ENCODE data around the gene NEDD8. TPM values are rescaled to one million over a fixed set of nuclear protein-coding genes. Genes with fewer than 3 reads are reported as not detected.

Gene NEDD8
- total RNA-seq, 4 donors from 2014 or later: 106 to 156 (median 122) TPM

GRCh38 chr14:24172871-24173281 lies 59.3 kb downstream of the NEDD8 start:
- no peak for TF ChIP-seq CTCF (IDR thresholded peaks at IDR 0.05; ENCODE audit: low read depth)

GRCh38 chr14:24172261-24172860 lies 59.8 kb downstream of the NEDD8 start:
- TF ChIP-seq CTCF (IDR thresholded peaks at IDR 0.05; ENCODE audit: low read depth): no peak

DNA sequence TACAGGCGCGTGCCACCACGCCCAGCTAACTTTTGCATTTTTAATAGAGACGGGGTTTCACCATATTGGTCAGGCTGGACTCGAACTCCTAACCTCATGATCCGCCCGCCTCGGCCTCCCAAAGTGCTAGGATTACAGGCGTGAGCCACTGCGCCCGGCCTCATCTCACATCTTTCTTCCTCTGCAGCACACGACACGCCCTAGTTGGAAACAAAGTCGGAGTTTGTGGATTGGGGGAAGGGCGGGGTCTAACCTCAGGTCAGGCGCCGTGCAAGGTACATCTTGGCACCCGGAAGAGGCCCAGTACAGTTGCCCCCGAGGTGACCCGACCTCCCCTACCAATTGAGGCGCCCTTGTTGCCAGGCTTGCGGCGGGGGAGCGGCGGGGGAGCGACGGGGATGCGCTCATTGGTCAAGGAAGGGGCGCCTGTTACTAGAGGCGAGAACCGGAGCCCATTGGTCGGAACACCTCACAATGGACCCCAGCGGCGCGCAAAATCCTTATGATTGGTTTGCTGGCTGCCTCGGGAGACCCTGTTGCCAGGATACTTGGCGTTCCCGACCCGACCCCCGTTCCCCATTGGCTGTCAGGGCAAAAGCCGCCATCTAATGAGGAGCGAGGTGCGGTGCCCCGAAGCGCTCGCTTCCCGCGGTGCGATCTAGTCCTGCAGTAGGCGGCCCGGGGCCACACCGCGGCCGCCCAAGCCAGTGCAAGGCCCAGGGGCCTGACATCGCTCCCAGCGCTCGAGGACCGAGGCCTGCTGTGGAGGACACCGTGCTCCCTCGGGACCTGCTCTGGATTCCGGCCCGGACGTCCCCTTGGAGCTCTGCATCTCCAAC lies 60.5 kb downstream of the NEDD8 start, which contains the start of gene REC8:
TSS of gene REC8 (plus strand) at position 659 of the 839 bp plus-strand sequence. CDS start 473 bp downstream, outside the sequence.
- no peak for TF ChIP-seq CTCF (IDR thresholded peaks at IDR 0.05; ENCODE audit: low read depth)

DNA sequence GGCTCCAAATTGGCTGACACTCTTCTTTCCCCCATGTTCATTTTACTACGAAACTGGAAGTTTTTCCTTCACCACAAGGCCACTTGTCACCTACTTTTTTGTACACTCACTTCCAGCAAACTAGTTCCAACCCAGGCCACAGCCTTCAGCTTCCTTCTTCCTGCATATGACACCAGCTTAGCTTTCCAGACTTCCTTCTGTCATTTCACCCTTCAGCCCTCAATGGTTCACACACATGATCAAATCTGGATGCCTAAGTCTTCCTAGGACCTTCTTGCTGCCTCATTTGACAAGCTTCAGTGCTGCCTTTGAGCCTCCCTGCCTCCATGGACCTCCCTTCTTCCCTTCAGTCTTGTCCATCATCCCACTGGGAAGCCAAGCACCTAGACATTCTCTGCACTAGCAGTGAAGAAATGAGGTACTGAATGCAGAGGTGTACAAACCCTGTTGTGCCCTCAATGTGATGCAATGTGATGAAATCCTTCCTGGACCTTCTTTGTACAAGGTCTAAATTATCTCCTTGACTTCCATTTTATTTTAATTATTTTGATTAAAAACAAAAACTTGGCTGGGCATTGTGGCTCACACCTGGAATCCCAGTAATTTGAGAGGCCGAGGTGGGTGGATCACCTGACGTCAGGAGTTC lies 64.6 kb downstream of the NEDD8 start:
- TF ChIP-seq CTCF (IDR thresholded peaks at IDR 0.05; ENCODE audit: low read depth): no peak

Small RNAs within 50 kb of the gene (small RNA-seq; reads per million reads assigned to genes)
- gene AL136295.4: not detected
- gene CHMP4A: not detected
- gene IPO4: not detected
- gene MDP1: not detected

Other genes with a start within 250 kb of the NEDD8 start
- gene DHRS4L2, start 243.4 kb downstream of the NEDD8 start, total RNA-seq: 10 to 100 TPM; 13.9 to 26.4 (median 20.9) TPM
- gene CARMIL3, start 180.4 kb downstream of the NEDD8 start, total RNA-seq: under 1 TPM in 3 of 4 donors, not detected in 1; 0.17 to 0.33 (median 0.22) TPM
- not detected for gene CPNE6, start 160.8 kb downstream of the NEDD8 start, total RNA-seq
- 100 to 1,000 TPM in 1 of 4 donors, 10 to 100 TPM in 3; 24.0 to 125 (median 53.1) TPM for gene PCK2, start 138.1 kb downstream of the NEDD8 start, total RNA-seq
- gene DCAF11, start 117.6 kb downstream of the NEDD8 start, total RNA-seq: 10 to 100 TPM; 39.6 to 83.5 (median 53.2) TPM
- 1 to 10 TPM in 3 of 4 donors, not detected in 1; 1.0 to 3.0 (median 1.1) TPM for gene NRL, start 117.4 kb downstream of the NEDD8 start, total RNA-seq
- gene FITM1, start 101.7 kb downstream of the NEDD8 start, total RNA-seq: under 1 TPM in 1 of 4 donors, not detected in 3; 0.68 TPM
- 100 to 1,000 TPM in 2 of 4 donors, 10 to 100 TPM in 2; 89.6 to 110 (median 99.7) TPM for gene PSME1, start 96.2 kb downstream of the NEDD8 start, total RNA-seq
- 10 to 100 TPM in 2 of 4 donors, 1 to 10 TPM in 2; 6.7 to 16.3 (median 11.6) TPM for gene EMC9, start 90.8 kb downstream of the NEDD8 start, total RNA-seq
- gene PSME2, start 85.8 kb downstream of the NEDD8 start, total RNA-seq: 10 to 100 TPM; 34.5 to 42.8 (median 39.5) TPM
- 10 to 100 TPM; 21.7 to 54.8 (median 27.4) TPM for gene RNF31, start 84.9 kb downstream of the NEDD8 start, total RNA-seq
- 10 to 100 TPM; 31.6 to 83.1 (median 55.9) TPM for gene IRF9, start 71.1 kb downstream of the NEDD8 start, total RNA-seq
- gene REC8, start 60.3 kb downstream of the NEDD8 start, total RNA-seq: 10 to 100 TPM in 1 of 4 donors, 1 to 10 TPM in 3; 3.1 to 27.7 (median 5.5) TPM
- gene IPO4, start 43.6 kb downstream of the NEDD8 start, total RNA-seq: 10 to 100 TPM; 12.1 to 60.0 (median 17.3) TPM
- 10 to 100 TPM; 36.7 to 46.6 (median 41.5) TPM for gene TM9SF1, start 36.9 kb downstream of the NEDD8 start, total RNA-seq
- gene TSSK4, start 26.7 kb downstream of the NEDD8 start, total RNA-seq: not detected
- gene CHMP4A, start 18.9 kb downstream of the NEDD8 start, total RNA-seq: 100 to 1,000 TPM in 2 of 4 donors, 10 to 100 TPM in 2; 54.1 to 114 (median 82.3) TPM
- 10 to 100 TPM; 14.3 to 30.3 (median 24.1) TPM for gene MDP1, start 16.3 kb downstream of the NEDD8 start, total RNA-seq
- 10 to 100 TPM; 31.3 to 75.5 (median 54.3) TPM for gene GMPR2, start 562 bp upstream of the NEDD8 start, total RNA-seq
- 10 to 100 TPM; 46.1 to 68.0 (median 58.3) TPM for gene TINF2, start 10.3 kb upstream of the NEDD8 start, total RNA-seq
- gene TGM1, start 30.8 kb upstream of the NEDD8 start, total RNA-seq: 1 to 10 TPM in 1 of 4 donors, under 1 TPM in 2, not detected in 1; 0.49 to 1.3 (median 0.85) TPM
- 10 to 100 TPM; 11.9 to 34.9 (median 22.6) TPM for gene RABGGTA, start 39.2 kb upstream of the NEDD8 start, total RNA-seq
- 10 to 100 TPM; 22.7 to 33.0 (median 28.6) TPM for gene DHRS1, start 67.4 kb upstream of the NEDD8 start, total RNA-seq
- 10 to 100 TPM; 14.3 to 19.4 (median 15.1) TPM for gene NOP9, start 67.5 kb upstream of the NEDD8 start, total RNA-seq
- gene CIDEB, start 75.6 kb upstream of the NEDD8 start, total RNA-seq: 10 to 100 TPM in 2 of 4 donors, 1 to 10 TPM in 2; 5.2 to 14.3 (median 10.3) TPM
- 10 to 100 TPM in 1 of 4 donors, 1 to 10 TPM in 3; 2.0 to 11.9 (median 6.4) TPM for gene LTB4R2, start 77.8 kb upstream of the NEDD8 start, total RNA-seq
- gene LTB4R, start 79.1 kb upstream of the NEDD8 start, total RNA-seq: 10 to 100 TPM in 1 of 4 donors, 1 to 10 TPM in 3; 4.2 to 10.9 (median 7.5) TPM
- gene ADCY4, start 102.7 kb upstream of the NEDD8 start, total RNA-seq: 100 to 1,000 TPM in 1 of 4 donors, 10 to 100 TPM in 3; 16.5 to 103 (median 28.8) TPM
- 10 to 100 TPM; 10.3 to 14.3 (median 12.3) TPM for gene RIPK3, start 107.6 kb upstream of the NEDD8 start, total RNA-seq
- gene NFATC4, start 135.8 kb upstream of the NEDD8 start, total RNA-seq: 10 to 100 TPM; 20.9 to 33.5 (median 26.1) TPM
- gene NYNRIN, start 166.6 kb upstream of the NEDD8 start, total RNA-seq: 10 to 100 TPM in 1 of 4 donors, 1 to 10 TPM in 3; 4.7 to 14.5 (median 7.8) TPM
- 1 to 10 TPM; 2.7 to 6.4 (median 4.0) TPM for gene CBLN3, start 197.3 kb upstream of the NEDD8 start, total RNA-seq
- gene KHNYN, start 197.6 kb upstream of the NEDD8 start, total RNA-seq: 10 to 100 TPM; 29.5 to 81.8 (median 57.2) TPM
- gene SDR39U1, start 210.4 kb upstream of the NEDD8 start, total RNA-seq: 10 to 100 TPM; 24.5 to 39.7 (median 27.6) TPM